Upper lobe of right lung (tissue), 1 donor: ENCODE results near the gene TBX10. TPM values are rescaled to one million over a fixed set of nuclear protein-coding genes. Genes with fewer than 3 reads are reported as not detected.

ENCODE experiments used
- ATAC-seq: fragments of 200-7000 bp; cut with Tn5 transposase; one replicate; pipeline ENCODE4 v1.9.1; 2020; ENCODE audit warnings: mild to moderate bottlenecking, moderate library complexity
- DNase-seq: peaks from one replicate; pipeline ENCODE4 v3.0.0-alpha.2; 2020
- H3K27ac ChIP-seq: fragments of 200-600 bp; one replicate; pipeline ENCODE4 v1.8.0; 2022
- H3K27me3 ChIP-seq: fragments of 200-600 bp; one replicate; pipeline ENCODE4 v1.8.0; 2022; ENCODE audit warnings: mild to moderate bottlenecking
- H3K36me3 ChIP-seq: fragments of 200-600 bp; one replicate; pipeline ENCODE4 v1.8.0; 2022
- H3K4me1 ChIP-seq: fragments of 200-600 bp; one replicate; pipeline ENCODE4 v1.8.0; 2022
- H3K4me3 ChIP-seq: fragments of 200-600 bp; one replicate; pipeline ENCODE4 v1.8.0; 2022; ENCODE audit warnings: mild to moderate bottlenecking
- H3K9me3 ChIP-seq: fragments of 200-600 bp; one replicate; pipeline ENCODE4 v1.8.0; 2022
- intact Hi-C: fragments of 100-400 bp; cut with DNase I; formaldehyde crosslinking; loops from one replicate; pipeline ENCODE4 v1.11.0; 2022
- total RNA-seq: library from RNA; stranded (reverse); fragmentation: NEBNext Ultra II Directional; extraction: Animal tissue kit (Norgen Biotek cat#: 25700); gene quantifications from one replicate; pipeline ENCODE4 v1.2.1, GENCODE V29; 2021
- TF ChIP-seq, protein P1 (sequence below): fragments of 200-600 bp; IDR thresholded peaks from one replicate; pipeline ENCODE4 v1.8.0; 2022; ENCODE audit warnings: antibody characterized with exemption
- donor health status: DM: no; HTN: yes; CAD: no; lungs with severe emphysema.

The TBX10 gene
- total RNA-seq, 1 donor from 2014 or later, result not detected

DNA sequence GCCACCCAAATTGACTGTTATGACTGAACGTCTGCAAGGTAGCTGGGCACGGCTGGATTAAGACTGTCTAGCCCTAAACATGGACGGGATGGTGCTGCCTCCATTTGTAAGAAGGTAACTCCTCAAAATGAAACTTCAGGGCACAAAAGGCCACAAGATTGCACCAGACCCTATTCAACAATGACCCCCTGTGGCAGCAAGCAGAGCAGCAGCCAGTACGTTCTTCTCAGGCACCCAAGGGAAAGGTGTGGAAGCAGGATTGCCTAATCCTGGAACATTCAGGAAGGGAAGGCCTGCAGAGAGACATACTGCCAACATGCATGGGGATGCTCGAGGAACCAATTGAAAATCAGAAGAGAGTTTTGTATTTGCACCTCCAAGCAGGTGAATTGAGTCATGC lies 4.5 kb upstream of the TBX10 start:
- H3K36me3 ChIP-seq, result no peaks in the 10 kb centered on the region
- intact Hi-C loops, result no loop called here
- no peaks in the 10 kb centered on the region for H3K9me3 ChIP-seq
- DNase-seq (no peak), ATAC-seq (no peak)
- H3K4me1 ChIP-seq, result no peaks in the 10 kb centered on the region
- no peak overlapping the region for H3K27ac ChIP-seq
- TF ChIP-seq, protein P1, sequence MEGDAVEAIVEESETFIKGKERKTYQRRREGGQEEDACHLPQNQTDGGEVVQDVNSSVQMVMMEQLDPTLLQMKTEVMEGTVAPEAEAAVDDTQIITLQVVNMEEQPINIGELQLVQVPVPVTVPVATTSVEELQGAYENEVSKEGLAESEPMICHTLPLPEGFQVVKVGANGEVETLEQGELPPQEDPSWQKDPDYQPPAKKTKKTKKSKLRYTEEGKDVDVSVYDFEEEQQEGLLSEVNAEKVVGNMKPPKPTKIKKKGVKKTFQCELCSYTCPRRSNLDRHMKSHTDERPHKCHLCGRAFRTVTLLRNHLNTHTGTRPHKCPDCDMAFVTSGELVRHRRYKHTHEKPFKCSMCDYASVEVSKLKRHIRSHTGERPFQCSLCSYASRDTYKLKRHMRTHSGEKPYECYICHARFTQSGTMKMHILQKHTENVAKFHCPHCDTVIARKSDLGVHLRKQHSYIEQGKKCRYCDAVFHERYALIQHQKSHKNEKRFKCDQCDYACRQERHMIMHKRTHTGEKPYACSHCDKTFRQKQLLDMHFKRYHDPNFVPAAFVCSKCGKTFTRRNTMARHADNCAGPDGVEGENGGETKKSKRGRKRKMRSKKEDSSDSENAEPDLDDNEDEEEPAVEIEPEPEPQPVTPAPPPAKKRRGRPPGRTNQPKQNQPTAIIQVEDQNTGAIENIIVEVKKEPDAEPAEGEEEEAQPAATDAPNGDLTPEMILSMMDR, result peak; percentile 8
- peaks cover 15% of the 10 kb centered on the region for H3K27me3 ChIP-seq
- H3K4me3 ChIP-seq, result no peak overlapping the region

- H3K36me3 ChIP-seq, result no peaks in the 10 kb centered on the region
- DNase-seq, result peak; percentile 36
- TF ChIP-seq, protein P1, result no peak
- H3K9me3 ChIP-seq, result no peaks in the 10 kb centered on the region
- intact Hi-C loops, result no loop called here
- ATAC-seq, result no peak
- H3K27me3 ChIP-seq, result peaks cover 15% of the 10 kb centered on the region
- H3K4me3 ChIP-seq, result no peak overlapping the region
- H3K4me1 ChIP-seq, result no peaks in the 10 kb centered on the region
- H3K27ac ChIP-seq, result no peak overlapping the region
Observed at GRCh38 chr11:67642173-67643120, 2.9 kb upstream of the TBX10 start.

GRCh38 chr11:67641338-67642172 lies 2.0 kb upstream of the TBX10 start:
- Histone ChIP-seq H3K4me3 (no peak overlapping the region), H3K27ac (no peak overlapping the region), H3K27me3 (peaks cover 15% of the 10 kb centered on the region), H3K9me3 (no peaks in the 10 kb centered on the region), H3K36me3 (no peaks in the 10 kb centered on the region), H3K4me1 (no peaks in the 10 kb centered on the region)
- DNase-seq (peak; percentile 56), ATAC-seq (no peak)
- intact Hi-C loops, result no loop called here
- TF ChIP-seq, protein P1, result no peak

- ATAC-seq (no peak), DNase-seq (peak; percentile 49)
- TF ChIP-seq, protein P1, result no peak
Observed at GRCh38 chr11:67640758-67641337, 1.3 kb upstream of the TBX10 start.

GRCh38 chr11:67640021-67640757 lies 626 bp upstream of the TBX10 start:
- TF ChIP-seq, protein P1, result peak; percentile 60
- no peaks in the 10 kb centered on the region for H3K36me3 ChIP-seq
- intact Hi-C loops, result no loop called here
- H3K27ac ChIP-seq, result no peak overlapping the region
- peak; percentile 84 for DNase-seq
- no peaks in the 10 kb centered on the region for H3K9me3 ChIP-seq
- no peak overlapping the region for H3K4me3 ChIP-seq
- H3K4me1 ChIP-seq, result no peaks in the 10 kb centered on the region
- peaks cover 11% of the 10 kb centered on the region for H3K27me3 ChIP-seq
- peak; percentile 84 for ATAC-seq

More at GRCh38 chr11:67640758-67641337, 1.3 kb upstream of the TBX10 start:
- no peaks in the 10 kb centered on the region for H3K36me3 ChIP-seq
- no peaks in the 10 kb centered on the region for H3K9me3 ChIP-seq
- intact Hi-C loops, result no loop called here
- no peak overlapping the region for H3K4me3 ChIP-seq
- H3K27me3 ChIP-seq, result peaks cover 11% of the 10 kb centered on the region
- no peak overlapping the region for H3K27ac ChIP-seq
- no peaks in the 10 kb centered on the region for H3K4me1 ChIP-seq
